Activated T-cell treated with anti-CD3 and anti-CD28 coated beads for 4 hours (primary cell): ENCODE measurements around the gene RPS6KA2.

Experiments
- DNase-seq: peaks from one replicate; pipeline ENCODE4 v3.0.0-alpha.2; 2020

Gene RPS6KA2

GRCh38 chr6:166567813-166568212 is 59.2 kb downstream of the RPS6KA2 start:
- DNase-seq, result no peak

- no peak for DNase-seq
Measured at GRCh38 chr6:166567107-166567506, 59.9 kb downstream of the RPS6KA2 start.

- no peak for DNase-seq
Measured at GRCh38 chr6:166566026-166567011, 60.7 kb downstream of the RPS6KA2 start.

- no peak for DNase-seq
Measured at GRCh38 chr6:166565084-166565967, 61.7 kb downstream of the RPS6KA2 start.

DNA sequence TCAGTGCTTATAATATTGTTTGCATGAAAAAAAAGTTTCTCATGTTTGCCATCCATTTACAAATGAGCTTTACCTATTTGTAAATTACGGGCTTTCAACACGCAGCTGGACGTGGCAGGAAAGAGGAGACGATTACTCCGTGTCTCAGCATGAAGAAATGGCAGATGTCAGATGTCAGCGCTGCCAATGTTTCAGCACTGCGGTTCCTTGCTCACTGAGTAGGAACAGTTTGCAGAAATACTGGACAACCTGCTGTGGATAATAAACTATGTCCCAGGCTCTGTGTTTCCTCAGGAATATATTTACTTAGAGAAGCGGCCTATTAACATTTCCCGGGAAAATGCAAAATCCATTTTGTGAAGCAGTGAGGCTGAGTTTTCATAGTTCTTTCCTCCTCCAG is 63.2 kb downstream of the RPS6KA2 start:
- DNase-seq, result no peak

GRCh38 chr6:166563200-166563599 is 63.9 kb downstream of the RPS6KA2 start:
- DNase-seq, result no peak

DNA sequence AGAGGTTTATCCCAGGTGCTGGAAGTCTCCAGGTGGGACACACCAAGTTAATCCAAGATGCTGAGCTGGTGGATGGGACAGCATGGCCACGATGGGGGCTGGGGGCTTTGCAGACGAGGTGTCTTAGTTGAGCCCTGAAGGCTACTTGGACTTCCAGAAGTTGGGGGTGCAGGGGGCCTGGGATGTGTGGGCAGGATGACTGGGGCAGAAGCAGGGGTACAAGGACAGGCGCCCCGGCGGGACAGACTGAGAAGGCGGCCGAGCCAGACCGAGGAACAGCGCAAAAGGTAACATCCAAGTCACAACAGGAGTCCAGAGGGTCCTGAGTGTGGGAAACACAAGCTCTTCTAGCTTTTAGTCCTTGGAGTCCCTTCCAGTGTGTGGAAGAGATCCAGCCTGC is 64.3 kb downstream of the RPS6KA2 start:
- DNase-seq, result no peak

DNA sequence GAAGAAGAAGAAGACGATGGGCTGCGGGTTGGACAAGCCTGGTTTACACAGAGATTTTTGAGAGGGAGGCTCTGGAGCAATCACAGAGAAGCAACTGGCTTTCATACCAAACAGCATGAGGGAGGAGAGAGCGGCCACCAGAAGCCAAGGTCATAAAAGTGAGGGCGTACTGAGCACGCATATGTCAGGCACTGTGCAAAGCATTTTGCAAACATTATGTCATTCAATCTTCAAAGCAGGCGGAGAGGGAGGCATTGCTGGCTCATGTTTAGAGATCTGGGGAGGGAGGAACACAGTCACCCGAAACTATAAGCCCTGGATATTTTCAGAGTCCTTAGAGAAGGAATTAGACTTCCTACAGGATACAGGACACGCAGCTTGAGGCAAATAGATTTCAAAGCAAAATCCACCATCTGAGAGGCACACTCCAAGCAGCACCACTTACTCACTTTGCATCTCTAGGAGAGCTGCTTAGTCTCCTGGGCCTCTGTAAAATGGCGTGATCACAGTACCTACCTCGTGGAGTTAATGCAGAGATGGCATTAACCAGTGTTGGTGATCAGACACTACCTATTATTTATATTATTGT is 65.2 kb downstream of the RPS6KA2 start:
- no peak for DNase-seq

DNA sequence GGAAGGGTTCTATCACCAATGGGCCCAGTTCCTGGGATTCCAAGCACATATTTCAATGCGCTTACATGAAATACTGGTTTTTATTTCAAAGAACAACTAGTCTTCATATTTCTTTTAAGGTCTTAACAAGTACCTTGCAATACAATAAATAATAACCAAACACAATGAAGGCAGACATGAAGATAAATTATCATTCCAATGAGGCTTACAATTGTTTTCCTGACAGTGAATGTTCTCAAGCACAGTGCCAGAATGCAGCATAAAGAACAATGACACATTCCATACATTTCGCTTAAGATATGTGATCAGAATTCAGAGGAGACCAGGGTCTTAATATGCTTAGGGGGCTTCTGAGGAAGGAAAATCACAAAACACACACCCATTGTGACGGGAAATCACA is 66.8 kb downstream of the RPS6KA2 start:
- no peak for DNase-seq

- DNase-seq, result no peak
Measured at GRCh38 chr6:166559662-166560061, 67.4 kb downstream of the RPS6KA2 start.

- no peak for DNase-seq
Measured at GRCh38 chr6:166559211-166559610, 67.8 kb downstream of the RPS6KA2 start.

DNA sequence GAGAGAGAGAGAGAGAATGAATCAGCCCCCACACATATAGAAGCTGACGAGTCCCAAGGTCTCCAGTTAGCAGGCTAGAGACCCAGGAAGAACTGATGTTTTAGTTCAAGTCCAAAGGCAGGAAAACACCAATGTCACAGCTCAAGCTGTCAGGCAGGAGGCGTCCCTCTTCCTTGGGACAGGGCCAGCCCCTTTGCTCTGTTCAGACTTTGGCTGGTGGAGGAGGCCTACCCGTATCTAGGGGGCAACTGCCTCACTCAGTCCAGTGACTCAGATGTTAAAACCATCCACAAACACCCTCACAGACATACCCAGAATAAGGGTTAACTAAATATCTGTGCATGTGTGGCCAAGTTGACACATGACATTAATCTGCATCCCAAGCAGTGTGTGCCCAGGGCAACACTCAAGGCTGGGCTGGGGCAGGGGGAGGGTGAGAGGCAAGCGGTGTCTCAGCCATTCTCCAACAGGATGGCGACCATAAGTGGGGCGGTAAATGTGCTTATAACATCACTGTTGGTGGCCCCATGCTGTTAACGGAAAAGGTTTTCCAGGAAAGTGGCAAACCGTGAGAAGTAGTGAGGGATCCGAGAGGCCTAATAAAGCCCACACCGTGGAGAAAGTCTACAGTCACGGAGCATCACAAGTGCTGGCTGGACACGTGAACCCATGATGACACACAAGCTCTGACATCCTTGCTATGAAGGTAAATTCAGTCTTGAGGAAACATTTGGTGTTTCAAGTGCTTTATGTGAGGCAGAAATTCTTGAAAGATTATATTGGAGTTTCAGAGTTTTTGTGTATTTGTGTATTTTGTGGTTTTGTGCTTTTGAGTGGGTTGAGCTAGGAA is 68.7 kb downstream of the RPS6KA2 start:
- no peak for DNase-seq

- DNase-seq, result no peak
Measured at GRCh38 chr6:166556863-166557322, 70.2 kb downstream of the RPS6KA2 start.

DNA sequence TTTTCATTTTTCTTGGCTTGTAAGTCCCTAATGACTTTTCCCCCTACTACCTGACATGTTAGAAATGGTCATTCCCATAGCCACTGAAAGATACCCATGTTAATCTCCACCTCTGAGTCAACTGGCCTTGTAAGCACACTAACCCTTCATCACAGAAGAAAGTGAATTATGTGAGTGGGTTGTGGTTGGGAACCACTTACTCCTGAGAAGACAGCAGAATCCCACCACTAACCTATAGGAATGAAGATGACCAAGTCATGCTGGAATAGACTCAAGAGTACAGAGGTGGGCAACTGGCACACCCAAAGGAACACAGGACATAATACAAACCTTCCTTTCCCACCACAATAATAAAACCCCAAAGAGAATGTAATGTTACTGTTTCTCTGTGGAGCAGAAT is 70.7 kb downstream of the RPS6KA2 start:
- no peak for DNase-seq

DNA sequence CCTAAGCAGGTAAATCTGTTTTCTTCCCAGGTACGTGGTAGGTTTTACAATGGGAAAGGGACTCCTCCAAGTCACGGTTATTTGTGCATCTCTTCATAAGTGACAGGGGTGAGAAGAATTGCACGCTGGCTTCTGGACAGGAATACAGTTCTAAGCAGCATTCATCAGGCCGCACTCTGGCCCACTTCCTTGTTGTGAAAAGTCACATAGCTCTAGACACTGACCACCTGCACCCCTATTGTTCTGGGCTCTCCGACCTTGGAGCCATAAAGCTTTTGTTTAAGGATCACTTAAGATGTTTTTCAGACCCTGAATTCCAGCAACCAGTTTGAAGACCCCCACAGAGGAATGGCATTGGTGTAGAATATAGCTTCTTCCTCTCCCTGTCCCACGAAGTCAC is 72.0 kb downstream of the RPS6KA2 start:
- no peak for DNase-seq

DNA sequence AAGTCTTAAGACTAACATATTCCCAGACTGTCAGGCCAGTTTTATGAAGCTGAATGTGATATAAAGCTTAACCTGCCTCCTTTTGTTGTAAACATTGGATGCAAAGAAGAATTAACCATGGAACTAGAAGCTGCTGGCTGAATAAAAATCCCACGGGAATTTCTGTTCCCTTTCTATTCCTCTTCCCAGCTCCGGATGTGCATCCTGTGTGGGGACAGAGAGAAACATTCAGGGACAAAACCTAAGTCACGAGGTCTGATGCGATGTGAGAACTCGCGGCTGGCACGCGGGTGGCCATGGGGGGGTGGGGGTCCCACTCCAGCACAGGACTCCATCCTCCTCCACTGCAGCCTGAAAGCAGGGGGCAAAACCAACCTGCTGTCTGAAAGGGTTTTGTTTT is 72.7 kb downstream of the RPS6KA2 start:
- no peak for DNase-seq

DNA sequence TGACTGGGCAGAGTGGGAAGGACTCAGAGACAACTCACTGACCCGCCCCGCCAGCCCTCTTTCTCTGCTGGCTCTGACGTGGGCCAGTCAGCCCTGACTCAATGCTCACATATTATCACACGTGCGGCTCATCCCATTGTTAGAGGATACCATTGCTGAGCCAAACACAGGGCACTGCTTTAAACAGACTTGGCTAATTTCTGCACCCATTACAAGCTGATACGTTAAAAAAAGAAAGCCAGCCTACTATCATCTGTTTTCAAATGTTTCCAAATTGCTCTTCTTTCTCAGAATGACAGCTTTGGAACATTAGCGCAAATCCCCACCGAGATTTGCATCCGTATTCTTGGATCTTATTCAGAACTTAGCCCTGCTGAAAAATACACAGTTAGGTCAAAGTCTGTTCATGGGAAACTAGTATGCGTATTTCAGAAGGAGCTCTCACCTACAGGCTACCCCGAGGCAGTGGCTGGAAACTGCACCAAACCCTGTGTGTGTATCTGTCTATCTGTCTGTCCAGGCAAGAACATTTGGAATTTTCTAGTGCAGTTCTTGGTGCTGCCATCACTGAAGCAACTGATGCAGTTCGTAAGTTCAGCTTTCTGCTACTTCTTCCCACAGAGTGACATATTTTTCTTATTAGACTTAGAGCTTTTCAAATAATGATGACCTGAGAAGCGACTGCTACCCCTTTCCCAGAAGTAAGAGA is 73.3 kb downstream of the RPS6KA2 start:
- no peak for DNase-seq

DNA sequence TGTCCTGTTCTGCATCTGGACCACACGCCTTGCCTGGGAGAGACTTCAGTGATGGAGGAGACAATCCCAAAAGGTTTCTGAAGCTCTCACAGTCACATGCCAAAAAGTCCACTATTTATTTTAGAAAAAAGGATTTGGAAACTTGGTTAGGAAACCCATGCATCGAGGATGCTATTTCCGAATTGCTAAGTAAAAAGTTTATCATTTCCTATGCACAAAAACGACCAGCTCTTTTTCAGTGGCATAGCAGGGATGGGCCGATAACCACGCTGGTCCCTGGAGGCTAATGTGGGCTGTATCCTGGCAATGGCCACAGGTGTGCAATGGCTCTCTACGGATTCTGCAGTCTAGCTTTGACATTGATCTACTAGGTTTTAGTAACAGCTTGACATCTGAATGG is 74.5 kb downstream of the RPS6KA2 start:
- DNase-seq, result no peak

DNA sequence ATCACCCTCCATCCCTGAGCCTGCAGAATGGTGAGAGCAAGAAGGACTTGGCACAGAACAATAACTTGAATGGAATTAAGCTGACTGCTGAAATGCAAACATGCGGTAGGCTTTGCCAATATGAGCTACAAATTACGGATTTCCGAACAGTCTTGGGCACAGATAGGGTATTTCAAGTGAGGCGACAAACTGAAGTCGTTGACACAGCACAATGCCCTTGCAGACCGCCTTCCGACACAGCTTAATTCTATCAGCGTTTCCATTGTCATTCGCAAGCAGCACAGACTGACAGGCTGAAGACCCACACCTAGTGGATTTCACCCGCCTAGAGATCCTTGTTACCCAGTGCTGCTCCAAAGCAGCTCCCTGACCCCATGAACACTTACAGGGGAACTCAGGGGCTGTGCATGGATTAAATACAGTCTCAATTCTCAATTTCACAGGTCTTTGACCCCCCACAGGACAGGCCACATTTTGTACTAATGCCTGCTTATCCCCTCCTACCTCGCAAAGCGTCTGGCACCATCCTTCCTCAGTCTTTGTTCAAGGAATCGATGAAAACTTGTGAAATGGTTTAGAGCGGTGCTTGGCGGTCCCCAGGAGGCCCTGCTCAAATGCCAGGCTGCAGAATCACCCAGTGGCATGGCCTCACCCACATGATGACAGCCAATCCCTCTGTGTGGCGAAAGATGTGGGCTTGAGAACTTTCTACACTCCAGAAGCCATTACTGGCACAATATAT is 75.1 kb downstream of the RPS6KA2 start:
- no peak for DNase-seq

- DNase-seq, result no peak
Measured at GRCh38 chr6:166546653-166547052, 80.4 kb downstream of the RPS6KA2 start.
